ENCODE measurements around the gene TMEM25. TPM values are rescaled to one million over a fixed set of nuclear protein-coding genes. Genes with fewer than 3 reads are reported as not detected.
A peak's percentile ranks its signal among the peaks of the same experiment; 100 is the strongest.

The TMEM25 gene
- total and polyA plus RNA-seq, 4 donors, result 5.5 to 19.9 (median 7.2) TPM

GRCh38 chr11:118524356-118524755, 6.6 kb upstream of the TMEM25 start:
- Histone ChIP-seq H3K4me1 (ENCODE audit: control insufficient read depth in 4 of 4, insufficient read depth in 4 of 4, low read length in 3 of 4) (peaks cover 17 to 80% (median 67%) of the 10 kb centered on the region in 4 donors), H3K9ac (ENCODE audit: low read depth in 1 of 2, low read length in 2 of 2) (no peak overlapping the region), H3K9me3 (ENCODE audit: control insufficient read depth in 4 of 4, low read length in 3 of 4) (no peaks in the 10 kb centered on the region), H3K27ac (ENCODE audit: low read depth in 1 of 2, low read length in 2 of 2) (peak overlapping the region; percentile 38 to 45), H3K27me3 (ENCODE audit: control insufficient read depth in 4 of 4, insufficient read depth in 4 of 4, low read length in 3 of 4) (no peaks in the 10 kb centered on the region), H3K36me3 (ENCODE audit: control insufficient read depth in 4 of 4, insufficient read depth in 3 of 4, low read depth in 1 of 4, low read length in 3 of 4) (peaks cover 5 to 22% (median 14%) of the 10 kb centered on the region in 4 donors), H3K4me3 (ENCODE audit: low read depth in 1 of 3, low read length in 3 of 3) (no peak overlapping the region)
- TF ChIP-seq, protein P1, sequence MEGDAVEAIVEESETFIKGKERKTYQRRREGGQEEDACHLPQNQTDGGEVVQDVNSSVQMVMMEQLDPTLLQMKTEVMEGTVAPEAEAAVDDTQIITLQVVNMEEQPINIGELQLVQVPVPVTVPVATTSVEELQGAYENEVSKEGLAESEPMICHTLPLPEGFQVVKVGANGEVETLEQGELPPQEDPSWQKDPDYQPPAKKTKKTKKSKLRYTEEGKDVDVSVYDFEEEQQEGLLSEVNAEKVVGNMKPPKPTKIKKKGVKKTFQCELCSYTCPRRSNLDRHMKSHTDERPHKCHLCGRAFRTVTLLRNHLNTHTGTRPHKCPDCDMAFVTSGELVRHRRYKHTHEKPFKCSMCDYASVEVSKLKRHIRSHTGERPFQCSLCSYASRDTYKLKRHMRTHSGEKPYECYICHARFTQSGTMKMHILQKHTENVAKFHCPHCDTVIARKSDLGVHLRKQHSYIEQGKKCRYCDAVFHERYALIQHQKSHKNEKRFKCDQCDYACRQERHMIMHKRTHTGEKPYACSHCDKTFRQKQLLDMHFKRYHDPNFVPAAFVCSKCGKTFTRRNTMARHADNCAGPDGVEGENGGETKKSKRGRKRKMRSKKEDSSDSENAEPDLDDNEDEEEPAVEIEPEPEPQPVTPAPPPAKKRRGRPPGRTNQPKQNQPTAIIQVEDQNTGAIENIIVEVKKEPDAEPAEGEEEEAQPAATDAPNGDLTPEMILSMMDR (IDR thresholded peaks at IDR 0.05; ENCODE audit: low read depth, low read length, missing input control), result peak; percentile 6
- no peak for TF ChIP-seq YY1 (IDR thresholded peaks at IDR 0.05)
- DNase-seq (ENCODE audit: low spot score), result no peak

- H3K27ac ChIP-seq (ENCODE audit: low read depth in 1 of 2, low read length in 2 of 2), result peak overlapping the region; percentile 38 to 45
- WGBS, result 71% methylated on average over 6 of the region's 6 CpGs
- H3K27me3 ChIP-seq (ENCODE audit: control insufficient read depth in 4 of 4, insufficient read depth in 4 of 4, low read length in 3 of 4), result no peaks in the 10 kb centered on the region
- no peak overlapping the region for H3K4me3 ChIP-seq (ENCODE audit: low read depth in 1 of 3, low read length in 3 of 3)
- TF ChIP-seq, protein P1 (IDR thresholded peaks at IDR 0.05; ENCODE audit: low read depth, low read length, missing input control), result no peak
- no peak for TF ChIP-seq HNF4G (IDR thresholded peaks at IDR 0.05)
- no peak for TF ChIP-seq JUND (IDR thresholded peaks at IDR 0.05)
- no peak for TF ChIP-seq GABPA (IDR thresholded peaks at IDR 0.05 in 1 of 2, conservative IDR thresholded peaks at IDR 0.05 in 1 of 2)
- TF ChIP-seq MAX (IDR thresholded peaks at IDR 0.05), result no peak
- TF ChIP-seq, protein P2, sequence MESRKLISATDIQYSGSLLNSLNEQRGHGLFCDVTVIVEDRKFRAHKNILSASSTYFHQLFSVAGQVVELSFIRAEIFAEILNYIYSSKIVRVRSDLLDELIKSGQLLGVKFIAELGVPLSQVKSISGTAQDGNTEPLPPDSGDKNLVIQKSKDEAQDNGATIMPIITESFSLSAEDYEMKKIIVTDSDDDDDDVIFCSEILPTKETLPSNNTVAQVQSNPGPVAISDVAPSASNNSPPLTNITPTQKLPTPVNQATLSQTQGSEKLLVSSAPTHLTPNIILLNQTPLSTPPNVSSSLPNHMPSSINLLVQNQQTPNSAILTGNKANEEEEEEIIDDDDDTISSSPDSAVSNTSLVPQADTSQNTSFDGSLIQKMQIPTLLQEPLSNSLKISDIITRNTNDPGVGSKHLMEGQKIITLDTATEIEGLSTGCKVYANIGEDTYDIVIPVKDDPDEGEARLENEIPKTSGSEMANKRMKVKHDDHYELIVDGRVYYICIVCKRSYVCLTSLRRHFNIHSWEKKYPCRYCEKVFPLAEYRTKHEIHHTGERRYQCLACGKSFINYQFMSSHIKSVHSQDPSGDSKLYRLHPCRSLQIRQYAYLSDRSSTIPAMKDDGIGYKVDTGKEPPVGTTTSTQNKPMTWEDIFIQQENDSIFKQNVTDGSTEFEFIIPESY (IDR thresholded peaks at IDR 0.05), result no peak
- TF ChIP-seq REST (IDR thresholded peaks at IDR 0.05), result no peak
- no peak for TF ChIP-seq TAF1 (conservative IDR thresholded peaks at IDR 0.05)
- no peak for TF ChIP-seq HNF4A (conservative IDR thresholded peaks at IDR 0.05)
- no peak for TF ChIP-seq FOXA1 (IDR thresholded peaks at IDR 0.05)
- TF ChIP-seq RAD21 (IDR thresholded peaks at IDR 0.05), result no peak
- TF ChIP-seq EGR1 (IDR thresholded peaks at IDR 0.05; ENCODE audit: low read depth in 2 of 2), result no peak
- no peak for TF ChIP-seq SP1 (IDR thresholded peaks at IDR 0.05)
- no peak for TF ChIP-seq RXRA (IDR thresholded peaks at IDR 0.05)
- no peak for TF ChIP-seq YY1 (IDR thresholded peaks at IDR 0.05)
- no peak for TF ChIP-seq NR2F2 (IDR thresholded peaks at IDR 0.05)
- TF ChIP-seq, protein P3, sequence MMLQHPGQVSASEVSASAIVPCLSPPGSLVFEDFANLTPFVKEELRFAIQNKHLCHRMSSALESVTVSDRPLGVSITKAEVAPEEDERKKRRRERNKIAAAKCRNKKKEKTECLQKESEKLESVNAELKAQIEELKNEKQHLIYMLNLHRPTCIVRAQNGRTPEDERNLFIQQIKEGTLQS (IDR thresholded peaks at IDR 0.05), result no peak
- TF ChIP-seq FOXA2 (IDR thresholded peaks at IDR 0.05), result no peak
- H3K9me3 ChIP-seq (ENCODE audit: control insufficient read depth in 4 of 4, low read length in 3 of 4), result no peaks in the 10 kb centered on the region
- DNase-seq (ENCODE audit: low spot score), result no peak
- peaks cover 20 to 80% (median 68%) of the 10 kb centered on the region in 4 donors for H3K4me1 ChIP-seq (ENCODE audit: control insufficient read depth in 4 of 4, insufficient read depth in 4 of 4, low read length in 3 of 4)
- peaks cover 5 to 22% (median 14%) of the 10 kb centered on the region in 4 donors for H3K36me3 ChIP-seq (ENCODE audit: control insufficient read depth in 4 of 4, insufficient read depth in 3 of 4, low read depth in 1 of 4, low read length in 3 of 4)
- H3K9ac ChIP-seq (ENCODE audit: low read depth in 1 of 2, low read length in 2 of 2), result no peak overlapping the region
Measured at GRCh38 chr11:118524757-118525470, 6.1 kb upstream of the TMEM25 start.
